ENCODE measurements around the gene AP4E1.
"Not testable (repeated sequence)": the region's sequence is repeated elsewhere in the genome, so short reads cannot be mapped to it uniquely, and the experiment has no call there.

The AP4E1 gene

DNA sequence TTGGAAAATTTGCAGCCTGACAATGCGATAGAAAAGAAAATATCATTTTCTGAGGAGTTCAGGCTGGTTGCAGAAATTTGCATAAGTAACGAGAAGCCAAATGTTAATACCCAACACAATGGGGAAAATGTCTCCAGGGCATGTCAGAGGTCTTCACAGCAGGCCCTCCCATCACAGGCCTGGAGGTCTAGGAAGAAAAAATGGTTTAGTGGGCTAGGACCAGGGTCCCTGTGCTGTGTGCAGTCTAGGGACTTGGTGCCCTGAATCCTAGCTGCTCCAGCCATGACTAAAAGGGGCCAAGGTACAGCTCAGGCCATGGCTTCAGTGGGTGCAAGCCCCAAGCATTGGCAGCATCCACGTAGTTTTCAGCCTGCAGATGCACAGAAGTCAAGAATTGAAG, 14.5 kb upstream of the AP4E1 start:
- no peak for DNase-seq
- H2AFZ ChIP-seq (ENCODE audit: low read depth, low read length) = no peak overlapping the region
- H3K27me3 ChIP-seq (ENCODE audit: insufficient read depth, low read length, poor library complexity) = no peaks in the 10 kb centered on the region
- H3K4me1 ChIP-seq (ENCODE audit: insufficient read depth, low read length) = no peaks in the 10 kb centered on the region
- no peak overlapping the region for H3K4me3 ChIP-seq (ENCODE audit: low read depth in 1 of 2, low read length in 2 of 2)
- no peak overlapping the region for H3K9ac ChIP-seq (ENCODE audit: low read depth, low read length)
- H4K20me1 ChIP-seq (ENCODE audit: insufficient read depth, low read length) = no peaks in the 10 kb centered on the region
- H3K36me3 ChIP-seq (ENCODE audit: insufficient read depth, low read length) = no peaks in the 10 kb centered on the region
- peaks cover 2% of the 10 kb centered on the region for H3K9me3 ChIP-seq (ENCODE audit: insufficient read depth, low read length, severe bottlenecking)
- TF ChIP-seq EZH2 (IDR thresholded peaks at IDR 0.05; ENCODE audit: borderline replicate concordance, low read depth, low read length, severe bottlenecking) = no peak
- TF ChIP-seq, protein P1, sequence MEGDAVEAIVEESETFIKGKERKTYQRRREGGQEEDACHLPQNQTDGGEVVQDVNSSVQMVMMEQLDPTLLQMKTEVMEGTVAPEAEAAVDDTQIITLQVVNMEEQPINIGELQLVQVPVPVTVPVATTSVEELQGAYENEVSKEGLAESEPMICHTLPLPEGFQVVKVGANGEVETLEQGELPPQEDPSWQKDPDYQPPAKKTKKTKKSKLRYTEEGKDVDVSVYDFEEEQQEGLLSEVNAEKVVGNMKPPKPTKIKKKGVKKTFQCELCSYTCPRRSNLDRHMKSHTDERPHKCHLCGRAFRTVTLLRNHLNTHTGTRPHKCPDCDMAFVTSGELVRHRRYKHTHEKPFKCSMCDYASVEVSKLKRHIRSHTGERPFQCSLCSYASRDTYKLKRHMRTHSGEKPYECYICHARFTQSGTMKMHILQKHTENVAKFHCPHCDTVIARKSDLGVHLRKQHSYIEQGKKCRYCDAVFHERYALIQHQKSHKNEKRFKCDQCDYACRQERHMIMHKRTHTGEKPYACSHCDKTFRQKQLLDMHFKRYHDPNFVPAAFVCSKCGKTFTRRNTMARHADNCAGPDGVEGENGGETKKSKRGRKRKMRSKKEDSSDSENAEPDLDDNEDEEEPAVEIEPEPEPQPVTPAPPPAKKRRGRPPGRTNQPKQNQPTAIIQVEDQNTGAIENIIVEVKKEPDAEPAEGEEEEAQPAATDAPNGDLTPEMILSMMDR (IDR thresholded peaks at IDR 0.05; ENCODE audit: borderline replicate concordance, extremely low read depth, low read length, poor library complexity, severe bottlenecking) = no peak
- no peak overlapping the region for H3K4me2 ChIP-seq (ENCODE audit: insufficient read depth, low read length)
- H3K79me2 ChIP-seq (ENCODE audit: insufficient read depth, low read length) = no peaks in the 10 kb centered on the region
- H3K27ac ChIP-seq (ENCODE audit: low read length) = no peak overlapping the region
- no peak for ATAC-seq (ENCODE audit: insufficient read depth, low read depth)

DNA sequence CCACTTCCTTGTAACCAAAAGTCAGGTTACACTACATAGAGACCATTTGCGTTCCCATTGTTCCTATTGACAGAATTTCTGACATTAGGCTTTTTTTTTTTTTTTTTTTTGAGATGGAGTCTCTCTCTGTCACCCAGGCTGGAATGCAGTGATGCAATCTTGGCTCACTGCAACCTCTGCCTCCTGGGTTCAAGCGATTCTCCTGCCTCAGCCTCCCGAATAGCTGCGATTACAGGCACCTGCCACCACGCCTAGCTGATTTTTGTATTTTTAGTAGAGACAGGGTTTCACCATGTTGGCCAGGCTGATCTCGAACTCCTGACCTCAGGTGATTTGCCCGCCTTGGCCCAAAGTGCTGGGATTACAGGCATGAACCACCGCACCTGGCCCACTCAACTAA, 7.1 kb upstream of the AP4E1 start:
- H4K20me1 ChIP-seq (ENCODE audit: insufficient read depth, low read length); H3K27ac ChIP-seq (ENCODE audit: low read length); H3K36me3 ChIP-seq (ENCODE audit: insufficient read depth, low read length); H3K9me3 ChIP-seq (ENCODE audit: insufficient read depth, low read length, severe bottlenecking); H3K4me3 ChIP-seq (ENCODE audit: low read depth in 1 of 2, low read length in 2 of 2); DNase-seq; H2AFZ ChIP-seq (ENCODE audit: low read depth, low read length); H3K4me1 ChIP-seq (ENCODE audit: insufficient read depth, low read length); H3K9ac ChIP-seq (ENCODE audit: low read depth, low read length); ATAC-seq (ENCODE audit: insufficient read depth, low read depth); H3K4me2 ChIP-seq (ENCODE audit: insufficient read depth, low read length); H3K27me3 ChIP-seq (ENCODE audit: insufficient read depth, low read length, poor library complexity); H3K79me2 ChIP-seq (ENCODE audit: insufficient read depth, low read length): not testable (repeated sequence)

DNA sequence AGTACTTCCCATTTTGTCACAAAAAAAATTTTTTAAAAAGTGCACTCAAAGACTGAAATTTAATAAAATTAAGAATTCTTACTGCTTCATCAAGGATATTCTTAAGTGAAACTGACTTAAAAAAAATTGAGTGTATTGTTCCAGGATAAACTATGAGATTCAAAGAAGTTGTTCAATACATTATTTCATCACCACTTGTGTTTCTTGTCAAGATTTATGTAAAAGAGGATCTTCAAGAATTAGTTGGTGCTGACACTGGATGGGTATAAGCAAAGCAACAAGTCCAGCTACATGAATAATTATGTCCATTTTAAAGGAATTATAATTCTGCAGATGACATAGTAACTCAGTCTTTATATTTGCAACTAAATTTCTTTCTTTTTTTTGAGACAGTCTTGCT, 4.3 kb upstream of the AP4E1 start:
- H3K27me3 ChIP-seq (ENCODE audit: insufficient read depth, low read length, poor library complexity) = no peaks in the 10 kb centered on the region
- H3K9ac ChIP-seq (ENCODE audit: low read depth, low read length) = no peak overlapping the region
- peaks cover 18% of the 10 kb centered on the region for H3K4me1 ChIP-seq (ENCODE audit: insufficient read depth, low read length)
- ATAC-seq (ENCODE audit: insufficient read depth, low read depth) = no peak
- no peak overlapping the region for H3K27ac ChIP-seq (ENCODE audit: low read length)
- DNase-seq = no peak
- H3K79me2 ChIP-seq (ENCODE audit: insufficient read depth, low read length) = peaks cover 19% of the 10 kb centered on the region
- no peak overlapping the region for H2AFZ ChIP-seq (ENCODE audit: low read depth, low read length)
- no peaks in the 10 kb centered on the region for H3K9me3 ChIP-seq (ENCODE audit: insufficient read depth, low read length, severe bottlenecking)
- TF ChIP-seq EZH2 (IDR thresholded peaks at IDR 0.05; ENCODE audit: borderline replicate concordance, low read depth, low read length, severe bottlenecking) = no peak
- TF ChIP-seq, protein P1 (IDR thresholded peaks at IDR 0.05; ENCODE audit: borderline replicate concordance, extremely low read depth, low read length, poor library complexity, severe bottlenecking) = no peak
- H4K20me1 ChIP-seq (ENCODE audit: insufficient read depth, low read length) = no peaks in the 10 kb centered on the region
- no peak overlapping the region for H3K4me3 ChIP-seq (ENCODE audit: low read depth in 1 of 2, low read length in 2 of 2)
- no peaks in the 10 kb centered on the region; the same call in none of the 2 replicates for H3K36me3 ChIP-seq (ENCODE audit: insufficient read depth, low read length)
- H3K4me2 ChIP-seq (ENCODE audit: insufficient read depth, low read length) = no peak overlapping the region

DNA sequence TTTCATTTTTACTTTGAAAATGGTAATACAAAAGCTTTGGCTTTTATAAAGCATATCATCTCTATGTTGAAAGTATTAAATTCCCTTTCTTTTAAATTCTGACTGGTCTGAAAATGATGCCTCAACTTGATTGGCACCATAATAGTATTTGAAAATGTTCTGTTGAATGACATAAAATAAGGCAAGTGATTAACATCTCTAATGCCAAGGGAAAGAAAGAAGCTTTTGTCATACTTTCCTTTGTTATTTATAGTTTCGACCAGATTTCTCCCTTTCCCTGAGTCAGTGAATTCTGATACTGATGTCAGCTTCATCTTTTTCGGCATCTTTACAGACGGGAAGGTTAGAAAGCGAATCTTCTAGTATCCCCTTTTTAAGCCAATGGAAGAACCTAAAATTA, 3.4 kb upstream of the AP4E1 start:
- no peak overlapping the region for H2AFZ ChIP-seq (ENCODE audit: low read depth, low read length)
- no peak overlapping the region for H3K4me3 ChIP-seq (ENCODE audit: low read depth in 1 of 2, low read length in 2 of 2)
- H3K9ac ChIP-seq (ENCODE audit: low read depth, low read length) = no peak overlapping the region
- H3K79me2 ChIP-seq (ENCODE audit: insufficient read depth, low read length) = peaks cover 28% of the 10 kb centered on the region
- no peaks in the 10 kb centered on the region for H3K9me3 ChIP-seq (ENCODE audit: insufficient read depth, low read length, severe bottlenecking)
- H3K27me3 ChIP-seq (ENCODE audit: insufficient read depth, low read length, poor library complexity) = no peaks in the 10 kb centered on the region
- ATAC-seq (ENCODE audit: insufficient read depth, low read depth) = no peak
- no peak for TF ChIP-seq EZH2 (IDR thresholded peaks at IDR 0.05; ENCODE audit: borderline replicate concordance, low read depth, low read length, severe bottlenecking)
- TF ChIP-seq, protein P1 (IDR thresholded peaks at IDR 0.05; ENCODE audit: borderline replicate concordance, extremely low read depth, low read length, poor library complexity, severe bottlenecking) = no peak
- no peaks in the 10 kb centered on the region for H4K20me1 ChIP-seq (ENCODE audit: insufficient read depth, low read length)
- H3K4me2 ChIP-seq (ENCODE audit: insufficient read depth, low read length) = no peak overlapping the region
- no peak for DNase-seq
- no peaks in the 10 kb centered on the region; the same call in none of the 2 replicates for H3K36me3 ChIP-seq (ENCODE audit: insufficient read depth, low read length)
- H3K4me1 ChIP-seq (ENCODE audit: insufficient read depth, low read length) = peaks cover 27% of the 10 kb centered on the region
- H3K27ac ChIP-seq (ENCODE audit: low read length) = no peak overlapping the region

All from DND-41 (cell line).